SU-DHL-6 (cell line): ENCODE measurements around the gene DDX41.

Experiments used
- H2AFZ ChIP-seq: fragments of 200-600 bp; sonication (generic); 2 replicates; pipeline ENCODE4 v1.6.1; 2014; ENCODE audit warnings: low read depth, mild to moderate bottlenecking, moderate library complexity, mixed read lengths, antibody characterized with exemption, low read length; ENCODE audit not compliant: severe bottlenecking
- H3F3A ChIP-seq: fragments of 200-600 bp; shearing (Covaris generic); 2 replicates; pipeline ENCODE4 v1.6.0; 2016; ENCODE audit warnings: antibody characterized with exemption, mild to moderate bottlenecking; ENCODE audit not compliant: insufficient read depth
- H3K27ac ChIP-seq: fragments of 200-600 bp; sonication (generic); 2 replicates; pipeline ENCODE4 v1.5.1; 2016; ENCODE audit warnings: low read depth, mild to moderate bottlenecking, low read length, moderate library complexity, mixed read lengths
- H3K27me3 ChIP-seq: fragments of 200-600 bp; sonication (generic), shearing (Covaris generic); 2 replicates; pipeline ENCODE4 v1.6.0; 2014; ENCODE audit warnings: mild to moderate bottlenecking, low read length
- H3K36me3 ChIP-seq: fragments of 200-600 bp; sonication (generic); 2 replicates; pipeline ENCODE4 v1.6.1; 2014; ENCODE audit warnings: mild to moderate bottlenecking, low read length, mixed read lengths
- H3K4me2 ChIP-seq: fragments of 300-600, 200-600 bp; shearing (Covaris generic), sonication (generic); 2 replicates; pipeline ENCODE4 v1.6.0; 2014; ENCODE audit warnings: low read length, low read depth, mild to moderate bottlenecking; ENCODE audit not compliant: poor library complexity, severe bottlenecking
- H3K4me3 ChIP-seq: fragments of 200-600 bp; sonication (generic); 2 replicates; pipeline ENCODE4 v1.5.1; 2014; ENCODE audit warnings: antibody characterized with exemption, low read length, mild to moderate bottlenecking, mixed read lengths; ENCODE audit not compliant: insufficient read depth, poor library complexity, severe bottlenecking
- H3K79me2 ChIP-seq: fragments of 200-600 bp; sonication (generic); 2 replicates; pipeline ENCODE4 v1.6.1; 2014; ENCODE audit warnings: mild to moderate bottlenecking, low read length, moderate library complexity; ENCODE audit not compliant: insufficient read depth
- H3K9ac ChIP-seq: fragments of 200-600 bp; sonication (generic); 2 replicates; pipeline ENCODE4 v1.7.0; 2014; ENCODE audit warnings: mild to moderate bottlenecking, low read length
- H3K9me2 ChIP-seq: fragments of 200-600 bp; sonication (generic); replicated peaks from 2 replicates; pipeline ENCODE4 v1.6.1; 2014; ENCODE audit warnings: low read length; ENCODE audit not compliant: insufficient read depth
- H3K9me3 ChIP-seq: fragments of 200-600 bp; sonication (generic); 2 replicates; pipeline ENCODE4 v1.6.1; 2014; ENCODE audit warnings: low read length, mixed read lengths; ENCODE audit not compliant: insufficient read depth
- H4K20me1 ChIP-seq: fragments of 200-600 bp; sonication (generic); 2 replicates; pipeline ENCODE4 v1.6.1; 2014; ENCODE audit warnings: low read depth, mild to moderate bottlenecking, antibody characterized with exemption, low read length, moderate library complexity, mixed read lengths
- EZH2phosphoT487 ChIP-seq: fragments of 200-600 bp; sonication (generic), shearing (Covaris generic); conservative IDR thresholded peaks from 2 replicates; pipeline ENCODE4 v1.6.1; 2018; ENCODE audit warnings: mild to moderate bottlenecking, antibody characterized with exemption, low read length, moderate library complexity, mixed read lengths
- TF ChIP-seq, protein P1 (sequence below): fragments of 200-600 bp; sonication (generic); IDR thresholded peaks from one replicate; pipeline ENCODE4 v1.5.1; 2017; ENCODE audit warnings: antibody characterized with exemption, mild to moderate bottlenecking, low read length, moderate library complexity; ENCODE audit not compliant: insufficient read depth, poor library complexity, severe bottlenecking

DDX41 gene

GRCh38 chr5:177526191-177526590 lies 9.4 kb upstream of the DDX41 start:
- no peak overlapping the region for H3K9ac ChIP-seq
- no peaks in the 10 kb centered on the region for H3K79me2 ChIP-seq
- no peak overlapping the region for H3K4me2 ChIP-seq
- no peaks in the 10 kb centered on the region for H3K9me3 ChIP-seq
- TF ChIP-seq, protein P1, sequence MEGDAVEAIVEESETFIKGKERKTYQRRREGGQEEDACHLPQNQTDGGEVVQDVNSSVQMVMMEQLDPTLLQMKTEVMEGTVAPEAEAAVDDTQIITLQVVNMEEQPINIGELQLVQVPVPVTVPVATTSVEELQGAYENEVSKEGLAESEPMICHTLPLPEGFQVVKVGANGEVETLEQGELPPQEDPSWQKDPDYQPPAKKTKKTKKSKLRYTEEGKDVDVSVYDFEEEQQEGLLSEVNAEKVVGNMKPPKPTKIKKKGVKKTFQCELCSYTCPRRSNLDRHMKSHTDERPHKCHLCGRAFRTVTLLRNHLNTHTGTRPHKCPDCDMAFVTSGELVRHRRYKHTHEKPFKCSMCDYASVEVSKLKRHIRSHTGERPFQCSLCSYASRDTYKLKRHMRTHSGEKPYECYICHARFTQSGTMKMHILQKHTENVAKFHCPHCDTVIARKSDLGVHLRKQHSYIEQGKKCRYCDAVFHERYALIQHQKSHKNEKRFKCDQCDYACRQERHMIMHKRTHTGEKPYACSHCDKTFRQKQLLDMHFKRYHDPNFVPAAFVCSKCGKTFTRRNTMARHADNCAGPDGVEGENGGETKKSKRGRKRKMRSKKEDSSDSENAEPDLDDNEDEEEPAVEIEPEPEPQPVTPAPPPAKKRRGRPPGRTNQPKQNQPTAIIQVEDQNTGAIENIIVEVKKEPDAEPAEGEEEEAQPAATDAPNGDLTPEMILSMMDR: no peak
- TF ChIP-seq EZH2phosphoT487: no peak
- no peak overlapping the region for H3K4me3 ChIP-seq
- no peaks in the 10 kb centered on the region for H4K20me1 ChIP-seq
- no peaks in the 10 kb centered on the region for H3K36me3 ChIP-seq
- H3K27ac ChIP-seq: no peak overlapping the region
- H3K9me2 ChIP-seq: no peaks in the 10 kb centered on the region
- H2AFZ ChIP-seq: no peak overlapping the region
- no peaks in the 10 kb centered on the region for H3K27me3 ChIP-seq
- no peaks in the 10 kb centered on the region for H3F3A ChIP-seq

DNA sequence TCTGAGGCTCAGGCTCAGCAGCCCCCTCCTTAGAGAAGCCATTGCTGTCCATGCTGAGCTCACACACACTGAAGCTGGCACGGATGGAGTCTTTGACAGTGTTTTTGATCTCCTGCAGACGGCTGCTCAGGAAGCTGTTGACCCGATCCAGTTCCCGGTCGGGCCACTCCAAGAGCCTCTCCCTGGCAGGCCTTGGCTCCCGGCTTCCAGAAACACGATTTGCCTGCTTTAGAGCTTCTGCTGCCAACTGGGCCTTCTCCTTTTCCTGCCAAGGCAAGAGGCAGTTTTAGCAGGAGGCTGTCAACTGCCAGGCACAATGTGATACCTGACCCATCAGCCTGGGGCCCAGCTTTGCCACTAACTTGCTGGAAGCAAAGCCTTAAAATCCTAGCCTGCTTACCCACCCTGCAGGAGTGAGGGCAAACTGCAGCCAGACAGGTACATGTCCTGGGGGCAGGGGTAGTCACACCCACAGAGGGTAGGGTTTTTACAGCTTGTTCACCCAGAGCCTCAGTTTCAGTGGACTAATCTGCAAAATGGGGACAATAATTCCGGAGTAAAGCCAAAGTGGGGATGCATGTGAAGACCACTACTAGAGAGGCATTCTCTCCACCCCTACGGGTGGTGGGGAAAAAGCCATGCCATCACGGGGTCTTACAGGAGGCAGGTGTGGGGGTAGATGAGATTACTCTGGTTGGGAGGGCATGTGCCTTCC lies 8.3 kb upstream of the DDX41 start:
- H3K27me3 ChIP-seq: no peaks in the 10 kb centered on the region
- no peaks in the 10 kb centered on the region for H3K36me3 ChIP-seq
- TF ChIP-seq EZH2phosphoT487: no peak
- TF ChIP-seq, protein P1: no peak
- H3K9me2 ChIP-seq: no peaks in the 10 kb centered on the region
- H3K9me3 ChIP-seq: no peaks in the 10 kb centered on the region
- H4K20me1 ChIP-seq: no peaks in the 10 kb centered on the region
- H3K9ac ChIP-seq: no peak overlapping the region
- H3K4me2 ChIP-seq: no peak overlapping the region
- no peaks in the 10 kb centered on the region for H3K79me2 ChIP-seq
- no peak overlapping the region for H3K27ac ChIP-seq
- no peaks in the 10 kb centered on the region for H3F3A ChIP-seq
- H3K4me3 ChIP-seq: no peak overlapping the region
- no peak overlapping the region for H2AFZ ChIP-seq

DNA sequence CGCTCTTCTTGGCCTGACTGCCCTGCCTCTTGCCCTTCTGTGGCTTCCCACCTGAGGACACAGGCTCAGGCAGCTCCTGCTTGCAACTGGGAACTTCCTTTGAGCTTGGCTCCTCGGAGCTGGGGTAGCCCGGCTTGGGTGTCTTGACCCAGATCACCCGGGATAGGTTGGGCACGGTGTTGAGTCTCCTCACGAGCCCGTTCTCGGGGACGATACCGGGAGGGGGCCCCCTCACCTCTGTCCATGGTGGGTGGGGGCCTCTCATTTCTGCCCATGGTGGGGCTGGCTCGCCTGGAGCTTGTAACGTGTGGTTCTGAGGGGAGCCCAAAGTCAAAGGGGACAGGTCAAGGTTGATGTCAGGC lies 7.8 kb upstream of the DDX41 start:
- no peak overlapping the region for H3K9ac ChIP-seq

More for the DNA sequence above, 7.8 kb upstream of the DDX41 start:
- no peaks in the 10 kb centered on the region for H3K79me2 ChIP-seq
- H3K27ac ChIP-seq: no peak overlapping the region
- H3K9me2 ChIP-seq: no peaks in the 10 kb centered on the region
- no peak overlapping the region for H3K4me2 ChIP-seq
- H3K4me3 ChIP-seq: no peak overlapping the region
- no peaks in the 10 kb centered on the region for H3K9me3 ChIP-seq
- TF ChIP-seq, protein P1: no peak
- TF ChIP-seq EZH2phosphoT487: no peak
- H3F3A ChIP-seq: no peaks in the 10 kb centered on the region
- H3K27me3 ChIP-seq: no peaks in the 10 kb centered on the region
- H4K20me1 ChIP-seq: no peaks in the 10 kb centered on the region
- H2AFZ ChIP-seq: no peak overlapping the region
- no peaks in the 10 kb centered on the region for H3K36me3 ChIP-seq
